Hepatocyte (in vitro differentiated cells): ENCODE measurements around the gene CALCB.

Experiments
- CTCF ChIP-seq: fragments of 200-600 bp; sonication (generic); IDR thresholded peaks from 2 replicates; pipeline ENCODE4 v1.5.1; 2016; ENCODE audit warnings: antibody characterized with exemption, mild to moderate bottlenecking; ENCODE audit not compliant: poor library complexity
- EZH2 ChIP-seq: fragments of 200-600 bp; sonication (generic); IDR thresholded peaks from 2 replicates; pipeline ENCODE4 v1.6.1; 2016; ENCODE audit warnings: antibody characterized with exemption, mild to moderate bottlenecking, borderline replicate concordance
- EZH2phosphoT487 ChIP-seq: fragments of 200-600 bp; sonication (generic); IDR thresholded peaks from one replicate; pipeline ENCODE4 v1.6.1; 2018; ENCODE audit warnings: antibody characterized with exemption, mild to moderate bottlenecking, low read depth, moderate library complexity; ENCODE audit not compliant: unreplicated experiment, severe bottlenecking

- TF ChIP-seq CTCF (no peak), EZH2 (no peak), EZH2phosphoT487 (no peak)
Measured at GRCh38 chr11:15027011-15027410, 46.4 kb upstream of the CALCB start.
